Lower leg skin (tissue), 4 donors: ENCODE results near the gene CRHBP. TPM values are rescaled to one million over a fixed set of nuclear protein-coding genes. Genes with fewer than 3 reads are reported as not detected.

Experiments used
- DNase-seq, 2 donors: peaks; one replicate each; pipeline ENCODE4 v3.0.0-alpha.2; 2019; ENCODE audit warnings: low spot score in 2 of 2
- H3K4me3 ChIP-seq: fragments of 200-600 bp; sonication (generic); 2 replicates; pipeline ENCODE4 v1.5.1; 2017; ENCODE audit warnings: mild to moderate bottlenecking, low read depth; ENCODE audit not compliant: poor library complexity, severe bottlenecking
- POLR2A ChIP-seq, 2 donors: fragments of 450-650 bp; IDR thresholded peaks; one replicate each; pipeline ENCODE4 v1.6.1; 2016 to 2017; ENCODE audit warnings: antibody characterized with exemption in 2 of 2, mild to moderate bottlenecking in 1 of 2, moderate library complexity in 1 of 2
- WGBS, 2 donors: methylation state at CpG; one replicate each; pipeline ENCODE4 v1.1.5; 2018; 5-methylcytosine and 5-hydroxymethylcytosine counted together
- intact Hi-C: fragments of 100-400 bp; cut with DNase I; formaldehyde crosslinking; loops from one replicate; pipeline ENCODE4 v1.15.0; 2023; ENCODE audit warnings: low total_unique reads
- total RNA-seq, 4 donors: library from RNA; depleted of rRNA; stranded (reverse); fragments of >200 nt; gene quantifications; one replicate each; pipeline ENCODE4 v1.1.0, GENCODE V29; 2016
- TF ChIP-seq, protein P1 (sequence below), 3 donors: fragments of 450-650 bp; IDR thresholded peaks; one replicate each; pipeline ENCODE4 v1.5.1; 2016; ENCODE audit warnings: antibody characterized with exemption in 3 of 3, mild to moderate bottlenecking in 3 of 3, moderate library complexity in 2 of 3

The CRHBP gene
- total RNA-seq, 4 donors from 2014 or later, result 0.37 to 2.0 (median 0.72) TPM; not detected in 1

DNA sequence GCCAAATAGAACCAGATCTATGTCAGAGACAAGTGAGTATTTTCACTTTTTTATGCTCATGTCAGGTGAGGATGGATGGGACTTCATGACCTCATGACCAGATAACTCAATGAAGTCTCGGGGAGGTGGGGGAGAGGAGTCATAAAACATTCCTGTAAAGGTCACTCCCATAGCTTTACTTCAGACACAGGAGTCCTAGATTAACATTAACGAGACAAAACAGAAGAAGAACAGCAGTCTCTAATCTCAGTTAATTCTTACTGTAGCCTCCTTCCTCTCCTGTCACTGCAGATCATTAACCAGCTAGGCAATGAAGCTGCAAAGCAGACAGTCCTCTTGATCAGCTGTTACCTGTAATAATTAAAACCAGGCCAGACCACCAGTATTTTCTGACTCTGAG, 11.2 kb downstream of the CRHBP start:
- TF ChIP-seq, protein P1, sequence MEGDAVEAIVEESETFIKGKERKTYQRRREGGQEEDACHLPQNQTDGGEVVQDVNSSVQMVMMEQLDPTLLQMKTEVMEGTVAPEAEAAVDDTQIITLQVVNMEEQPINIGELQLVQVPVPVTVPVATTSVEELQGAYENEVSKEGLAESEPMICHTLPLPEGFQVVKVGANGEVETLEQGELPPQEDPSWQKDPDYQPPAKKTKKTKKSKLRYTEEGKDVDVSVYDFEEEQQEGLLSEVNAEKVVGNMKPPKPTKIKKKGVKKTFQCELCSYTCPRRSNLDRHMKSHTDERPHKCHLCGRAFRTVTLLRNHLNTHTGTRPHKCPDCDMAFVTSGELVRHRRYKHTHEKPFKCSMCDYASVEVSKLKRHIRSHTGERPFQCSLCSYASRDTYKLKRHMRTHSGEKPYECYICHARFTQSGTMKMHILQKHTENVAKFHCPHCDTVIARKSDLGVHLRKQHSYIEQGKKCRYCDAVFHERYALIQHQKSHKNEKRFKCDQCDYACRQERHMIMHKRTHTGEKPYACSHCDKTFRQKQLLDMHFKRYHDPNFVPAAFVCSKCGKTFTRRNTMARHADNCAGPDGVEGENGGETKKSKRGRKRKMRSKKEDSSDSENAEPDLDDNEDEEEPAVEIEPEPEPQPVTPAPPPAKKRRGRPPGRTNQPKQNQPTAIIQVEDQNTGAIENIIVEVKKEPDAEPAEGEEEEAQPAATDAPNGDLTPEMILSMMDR (IDR thresholded peaks at IDR 0.05), result no peak
- intact Hi-C loops, result no loop called here
- no peak for DNase-seq
- H3K4me3 ChIP-seq, result no peak overlapping the region
- whole genome bisulfite sequencing, 2 donors, result 45 to 54% methylated on average over 2 of the region's 2 CpGs

- TF ChIP-seq, protein P1 (IDR thresholded peaks at IDR 0.05), result no peak
- no peak for TF ChIP-seq POLR2A (IDR thresholded peaks at IDR 0.05)
- no peak overlapping the region for H3K4me3 ChIP-seq
- 35 to 42% methylated on average over 2 of the region's 2 CpGs for WGBS, 2 donors
- intact Hi-C loops, result no loop called here
- DNase-seq, result no peak
Observed at GRCh38 chr5:76971511-76971910, 18.7 kb downstream of the CRHBP start.

DNA sequence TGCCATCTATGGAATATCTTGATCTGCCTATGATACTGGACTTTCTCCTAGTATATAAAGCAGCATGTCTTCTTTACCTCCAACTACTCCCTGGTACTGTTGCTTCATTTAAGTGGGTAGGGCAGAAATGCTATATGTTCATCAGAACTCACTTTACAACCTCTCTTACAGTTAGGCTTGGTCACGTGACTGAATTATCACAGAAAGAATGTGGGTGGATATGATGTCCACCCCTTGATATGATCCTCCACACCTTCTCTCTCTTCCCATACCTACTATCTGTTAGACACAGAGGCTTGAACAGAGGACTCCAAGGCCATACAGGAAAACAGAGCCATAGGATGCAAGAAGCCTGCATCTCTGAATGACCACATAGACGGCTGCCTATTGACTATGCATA, 19.8 kb downstream of the CRHBP start:
- no peak for TF ChIP-seq POLR2A (IDR thresholded peaks at IDR 0.05)
- TF ChIP-seq, protein P1 (IDR thresholded peaks at IDR 0.05), result no peak
- intact Hi-C loops, result no loop called here
- H3K4me3 ChIP-seq, result no peak overlapping the region
- DNase-seq, result no peak
- WGBS, 2 donors, result 82 to 86% methylated on average over 2 of the region's 2 CpGs

DNA sequence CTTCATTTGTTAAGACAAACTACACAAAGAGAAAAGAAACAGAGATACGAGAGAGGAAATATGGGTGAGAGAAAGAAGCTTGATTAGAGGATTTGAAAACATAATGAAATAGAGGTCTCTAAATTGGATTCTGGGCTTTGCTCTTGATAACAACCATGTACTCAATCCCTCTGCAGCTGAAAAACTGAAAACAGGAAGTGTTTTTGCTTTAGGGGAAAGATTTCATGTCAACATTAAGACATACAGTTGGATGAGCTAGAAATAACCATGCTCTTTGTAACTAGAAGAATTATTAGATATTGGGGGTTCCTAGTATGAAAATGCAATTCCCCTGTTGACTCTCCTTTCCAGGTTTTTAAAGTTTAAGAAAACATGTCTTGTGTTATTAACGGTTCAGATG, 21.9 kb downstream of the CRHBP start:
- no peak for DNase-seq
- TF ChIP-seq, protein P1 (IDR thresholded peaks at IDR 0.05), result no peak
- TF ChIP-seq POLR2A (IDR thresholded peaks at IDR 0.05), result no peak
- intact Hi-C loops, result no loop called here
- 62 to 78% methylated on average over 2 of the region's 2 CpGs for WGBS, 2 donors
- H3K4me3 ChIP-seq, result no peak overlapping the region

GRCh38 chr5:76978869-76979268, 26.0 kb downstream of the CRHBP start:
- WGBS, 2 donors, result 66 to 70% methylated on average over 2 of the region's 2 CpGs
- no peak for DNase-seq
- TF ChIP-seq, protein P1 (IDR thresholded peaks at IDR 0.05), result no peak
- no peak for TF ChIP-seq POLR2A (IDR thresholded peaks at IDR 0.05)
- intact Hi-C loops, result no loop called here
- no peak overlapping the region for H3K4me3 ChIP-seq

GRCh38 chr5:76980518-76981144, 27.8 kb downstream of the CRHBP start:
- TF ChIP-seq, protein P1 (IDR thresholded peaks at IDR 0.05), result no peak
- no peak for TF ChIP-seq POLR2A (IDR thresholded peaks at IDR 0.05)
- intact Hi-C loops, result no loop called here
- 91% methylated on average over 8 of the region's 8 CpGs for WGBS, 2 donors
- no peak overlapping the region for H3K4me3 ChIP-seq
- DNase-seq, result no peak
